ENCODE measurements around the gene RFPL1.
"Not testable (repeated sequence)": the region's sequence is repeated elsewhere in the genome, so short reads cannot be mapped to it uniquely, and the experiment has no call there.

Gene RFPL1

DNA sequence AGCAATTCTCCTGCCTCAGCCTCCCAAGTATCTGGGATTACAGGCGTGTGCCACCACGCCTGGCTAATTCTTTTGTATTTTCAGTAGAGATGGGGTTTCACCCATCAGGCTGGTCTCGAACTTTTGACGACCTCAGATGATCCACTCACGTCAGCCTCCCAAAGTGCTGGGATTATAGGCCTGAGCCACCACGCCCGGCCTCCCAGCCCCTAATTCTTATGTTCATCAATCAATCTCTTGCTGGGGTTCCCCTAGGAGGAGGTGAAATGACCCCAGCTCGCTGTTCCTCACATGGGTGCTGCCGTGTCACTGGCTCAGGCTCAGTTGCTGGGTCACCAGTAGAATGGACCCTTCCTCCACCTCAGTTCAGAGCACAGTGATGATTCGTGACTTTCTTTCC is at the start of gene RFPL1:
Gene RFPL1 (plus strand): TSS at position 301 of the 400 bp plus-strand sequence.
- CTCF ChIA-PET; POLR2A ChIA-PET; H3K4me3 ChIP-seq (ENCODE audit: low read depth, low read length); DNase-seq (ENCODE audit: low read depth, low spot score): not testable (repeated sequence)

DNA sequence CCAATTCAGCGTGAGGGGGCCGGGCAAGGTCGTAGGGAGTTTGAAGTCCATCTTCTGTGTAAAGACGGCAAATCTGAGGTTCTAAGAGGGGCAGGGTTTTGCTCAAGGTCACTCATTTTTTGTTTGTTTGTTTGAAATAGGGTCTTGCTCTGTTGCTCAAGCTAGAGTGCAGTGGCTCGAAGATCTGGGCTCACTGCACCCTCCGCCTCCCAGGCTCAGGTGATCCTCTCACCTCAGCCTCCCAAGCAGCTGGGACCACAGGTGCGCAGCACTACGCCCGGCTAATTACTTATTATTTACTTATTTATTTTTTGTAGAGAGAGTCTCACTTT is 49.7 kb upstream of the RFPL1 start:
- no peak for DNase-seq (ENCODE audit: low read depth, low spot score)
- TF ChIP-seq, protein P1, sequence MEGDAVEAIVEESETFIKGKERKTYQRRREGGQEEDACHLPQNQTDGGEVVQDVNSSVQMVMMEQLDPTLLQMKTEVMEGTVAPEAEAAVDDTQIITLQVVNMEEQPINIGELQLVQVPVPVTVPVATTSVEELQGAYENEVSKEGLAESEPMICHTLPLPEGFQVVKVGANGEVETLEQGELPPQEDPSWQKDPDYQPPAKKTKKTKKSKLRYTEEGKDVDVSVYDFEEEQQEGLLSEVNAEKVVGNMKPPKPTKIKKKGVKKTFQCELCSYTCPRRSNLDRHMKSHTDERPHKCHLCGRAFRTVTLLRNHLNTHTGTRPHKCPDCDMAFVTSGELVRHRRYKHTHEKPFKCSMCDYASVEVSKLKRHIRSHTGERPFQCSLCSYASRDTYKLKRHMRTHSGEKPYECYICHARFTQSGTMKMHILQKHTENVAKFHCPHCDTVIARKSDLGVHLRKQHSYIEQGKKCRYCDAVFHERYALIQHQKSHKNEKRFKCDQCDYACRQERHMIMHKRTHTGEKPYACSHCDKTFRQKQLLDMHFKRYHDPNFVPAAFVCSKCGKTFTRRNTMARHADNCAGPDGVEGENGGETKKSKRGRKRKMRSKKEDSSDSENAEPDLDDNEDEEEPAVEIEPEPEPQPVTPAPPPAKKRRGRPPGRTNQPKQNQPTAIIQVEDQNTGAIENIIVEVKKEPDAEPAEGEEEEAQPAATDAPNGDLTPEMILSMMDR (IDR thresholded peaks at IDR 0.05; ENCODE audit: insufficient read depth, low read length, missing control alignments): no peak
- peak overlapping the region; percentile 83 for H3K4me3 ChIP-seq (ENCODE audit: low read depth, low read length)
- ChIA-PET POLR2A (interaction anchor here (0.5 kb wide), 1 partner anchor 22 kb away, joined by 3 read pairs; no protein-coding TSS in a partner anchor), CTCF (interaction anchor here (1.2 to 1.5 kb wide), 5 partner anchors 8 to 237 kb away, joined by 3 to 4 read pairs (median 3); partner anchors contain the start of gene GAS2L1)

DNA sequence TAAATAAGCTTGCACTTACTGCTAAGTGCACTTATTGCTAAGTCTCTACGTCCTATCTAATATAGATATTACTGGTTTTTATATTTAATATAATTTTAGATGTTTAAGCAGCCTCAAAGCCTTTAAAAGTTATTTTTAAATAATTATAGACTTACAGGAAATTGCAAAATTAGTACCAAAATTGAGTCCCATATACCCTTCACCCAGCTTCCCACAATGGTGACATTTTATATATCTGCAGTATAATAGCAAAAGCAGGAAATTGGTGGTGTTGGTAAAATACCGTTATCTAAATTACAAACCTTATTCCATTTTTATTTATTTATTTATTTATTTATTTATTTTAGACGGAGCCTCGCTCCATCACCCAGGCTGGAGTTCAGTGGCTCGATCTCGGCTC is 48.1 kb upstream of the RFPL1 start:
- CTCF ChIA-PET: interaction anchor here (0.8 to 1.2 kb wide), 2 partner anchors 8 to 164 kb away, joined by 3 to 4 read pairs; no protein-coding TSS in a partner anchor
- H3K4me3 ChIP-seq (ENCODE audit: low read depth, low read length): no peak overlapping the region
- POLR2A ChIA-PET: no interaction called here
- TF ChIP-seq, protein P1 (IDR thresholded peaks at IDR 0.05; ENCODE audit: insufficient read depth, low read length, missing control alignments): no peak
- DNase-seq (ENCODE audit: low read depth, low spot score): no peak

DNA sequence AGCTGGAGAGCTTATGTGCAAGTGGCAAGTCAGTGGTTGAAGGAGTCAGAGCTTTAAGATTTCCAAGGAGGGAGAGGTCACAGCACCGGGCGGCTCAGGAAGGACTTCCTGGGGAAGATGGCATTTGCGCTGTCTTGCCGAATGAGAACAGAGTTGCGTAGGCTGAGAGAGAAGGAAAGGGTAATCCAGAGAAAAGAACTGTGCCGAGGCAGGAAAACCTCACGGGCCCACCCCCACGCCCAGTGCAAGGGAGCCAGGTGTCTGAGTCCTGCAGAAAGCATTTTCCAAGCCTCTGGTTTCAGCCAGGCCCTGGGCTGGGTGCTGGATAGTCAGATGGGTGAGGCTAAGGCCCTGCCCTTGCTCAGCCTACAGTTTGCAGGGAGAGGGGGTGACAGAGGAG is 46.8 kb upstream of the RFPL1 start:
- H3K4me3 ChIP-seq (ENCODE audit: low read depth, low read length): no peak overlapping the region
- DNase-seq (ENCODE audit: low read depth, low spot score): no peak
- ChIA-PET CTCF (interaction anchor here (2.8 kb wide), 1 partner anchor 133 kb away, joined by 20 read pairs; no protein-coding TSS in a partner anchor), POLR2A (no interaction called here)
- TF ChIP-seq, protein P1 (IDR thresholded peaks at IDR 0.05; ENCODE audit: insufficient read depth, low read length, missing control alignments): no peak

DNA sequence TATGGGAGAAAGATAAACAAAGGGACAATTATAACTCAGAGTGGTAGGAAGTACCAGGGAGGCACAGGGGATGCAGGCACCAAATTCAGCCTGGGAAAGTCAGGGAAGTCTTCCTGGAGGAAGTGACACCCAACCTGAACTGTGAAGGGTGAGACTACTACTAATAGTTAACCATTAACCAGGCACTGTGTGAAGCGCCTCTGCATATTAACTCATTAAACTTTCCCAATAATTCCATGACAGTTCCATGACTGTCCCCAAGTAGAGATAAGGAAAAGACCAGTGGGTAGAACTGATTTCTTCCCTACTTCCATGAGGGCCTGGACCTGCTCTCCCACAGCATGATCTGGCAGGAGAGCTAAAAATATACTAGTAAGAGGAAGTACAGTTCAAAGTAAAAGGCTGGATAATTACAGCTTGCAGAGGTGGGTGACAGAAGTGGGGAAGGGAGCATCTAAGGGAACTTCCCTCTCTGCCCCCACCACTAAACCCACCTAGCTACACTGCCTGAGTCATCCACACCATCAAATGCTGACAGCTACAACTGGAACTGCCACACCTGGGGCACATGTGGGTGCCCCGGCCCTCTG is 45.3 kb upstream of the RFPL1 start:
- POLR2A ChIA-PET: no interaction called here
- TF ChIP-seq, protein P1 (IDR thresholded peaks at IDR 0.05; ENCODE audit: insufficient read depth, low read length, missing control alignments): no peak
- CTCF ChIA-PET: interaction anchor here (2.8 kb wide), 1 partner anchor 132 kb away, joined by 20 read pairs; no protein-coding TSS in a partner anchor
- H3K4me3 ChIP-seq (ENCODE audit: low read depth, low read length): no peak overlapping the region
- DNase-seq (ENCODE audit: low read depth, low spot score): no peak

DNA sequence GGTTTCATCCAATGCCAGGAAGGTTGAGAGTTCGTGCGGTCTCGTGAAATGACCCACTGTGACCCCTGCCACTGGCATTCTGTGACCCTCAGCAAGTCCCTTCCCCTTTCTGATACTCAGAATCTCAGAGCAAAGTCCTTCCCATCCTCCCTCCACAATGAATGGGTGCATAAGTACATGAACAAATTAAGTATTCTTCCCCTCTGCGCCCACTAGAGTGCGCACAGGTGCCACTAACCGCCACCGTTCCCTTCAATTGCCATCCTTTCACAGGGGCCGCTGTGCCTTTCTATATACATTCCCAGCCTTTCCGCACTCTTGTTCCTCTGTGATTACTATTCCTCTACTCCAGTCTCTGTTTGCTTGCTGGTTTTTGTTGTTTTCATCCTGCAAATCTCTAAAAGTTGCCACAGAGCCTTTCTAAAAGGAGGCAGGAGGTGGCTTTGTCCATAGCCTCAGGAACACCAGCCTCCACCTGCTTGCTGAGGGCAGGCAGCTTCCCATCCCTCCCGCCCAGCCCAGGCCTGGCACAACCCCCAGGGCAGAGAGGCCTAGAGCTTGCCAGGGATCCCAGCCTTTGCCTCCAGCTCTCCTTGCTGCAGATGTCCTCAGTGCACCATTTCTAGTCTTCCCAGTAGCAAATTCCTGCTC is 43.3 kb upstream of the RFPL1 start:
- CTCF ChIA-PET: interaction anchor here (0.6 to 5.4 kb wide), 19 partner anchors 13 to 693 kb away, joined by 3 to 60 read pairs (median 4); partner anchors contain the start of gene THOC5
- TF ChIP-seq, protein P1 (IDR thresholded peaks at IDR 0.05; ENCODE audit: insufficient read depth, low read length, missing control alignments): peak; percentile 84
- DNase-seq (ENCODE audit: low read depth, low spot score): no peak
- no peak overlapping the region for H3K4me3 ChIP-seq (ENCODE audit: low read depth, low read length)
- POLR2A ChIA-PET: no interaction called here

Measured in AG04449 (cell line).